Lower leg skin (tissue), 4 donors: ENCODE results near the gene DVL1. TPM values are rescaled to one million over a fixed set of nuclear protein-coding genes. Genes with fewer than 3 reads are reported as not detected.

Experiments
- DNase-seq, 2 donors: peaks; one replicate each; pipeline ENCODE4 v3.0.0-alpha.2; 2019; ENCODE audit warnings: low spot score in 2 of 2
- H3K4me3 ChIP-seq: fragments of 200-600 bp; sonication (generic); 2 replicates; pipeline ENCODE4 v1.5.1; 2017; ENCODE audit warnings: mild to moderate bottlenecking, low read depth; ENCODE audit not compliant: poor library complexity, severe bottlenecking
- POLR2A ChIP-seq, 2 donors: fragments of 450-650 bp; IDR thresholded peaks; one replicate each; pipeline ENCODE4 v1.6.1; 2016 to 2017; ENCODE audit warnings: antibody characterized with exemption in 2 of 2, mild to moderate bottlenecking in 1 of 2, moderate library complexity in 1 of 2
- WGBS, 2 donors: methylation state at CpG; one replicate each; pipeline ENCODE4 v1.1.5; 2018; 5-methylcytosine and 5-hydroxymethylcytosine counted together
- intact Hi-C: fragments of 100-400 bp; cut with DNase I; formaldehyde crosslinking; loops from one replicate; pipeline ENCODE4 v1.15.0; 2023; ENCODE audit warnings: low total_unique reads
- total RNA-seq, 4 donors: library from RNA; depleted of rRNA; stranded (reverse); fragments of >200 nt; gene quantifications; one replicate each; pipeline ENCODE4 v1.1.0, GENCODE V29; 2016
- TF ChIP-seq, protein P1 (sequence below), 3 donors: fragments of 450-650 bp; IDR thresholded peaks; one replicate each; pipeline ENCODE4 v1.5.1; 2016; ENCODE audit warnings: antibody characterized with exemption in 3 of 3, mild to moderate bottlenecking in 3 of 3, moderate library complexity in 2 of 3

The DVL1 gene
- total RNA-seq, 4 donors from 2014 or later = 92.0 to 163 (median 113) TPM

DNA sequence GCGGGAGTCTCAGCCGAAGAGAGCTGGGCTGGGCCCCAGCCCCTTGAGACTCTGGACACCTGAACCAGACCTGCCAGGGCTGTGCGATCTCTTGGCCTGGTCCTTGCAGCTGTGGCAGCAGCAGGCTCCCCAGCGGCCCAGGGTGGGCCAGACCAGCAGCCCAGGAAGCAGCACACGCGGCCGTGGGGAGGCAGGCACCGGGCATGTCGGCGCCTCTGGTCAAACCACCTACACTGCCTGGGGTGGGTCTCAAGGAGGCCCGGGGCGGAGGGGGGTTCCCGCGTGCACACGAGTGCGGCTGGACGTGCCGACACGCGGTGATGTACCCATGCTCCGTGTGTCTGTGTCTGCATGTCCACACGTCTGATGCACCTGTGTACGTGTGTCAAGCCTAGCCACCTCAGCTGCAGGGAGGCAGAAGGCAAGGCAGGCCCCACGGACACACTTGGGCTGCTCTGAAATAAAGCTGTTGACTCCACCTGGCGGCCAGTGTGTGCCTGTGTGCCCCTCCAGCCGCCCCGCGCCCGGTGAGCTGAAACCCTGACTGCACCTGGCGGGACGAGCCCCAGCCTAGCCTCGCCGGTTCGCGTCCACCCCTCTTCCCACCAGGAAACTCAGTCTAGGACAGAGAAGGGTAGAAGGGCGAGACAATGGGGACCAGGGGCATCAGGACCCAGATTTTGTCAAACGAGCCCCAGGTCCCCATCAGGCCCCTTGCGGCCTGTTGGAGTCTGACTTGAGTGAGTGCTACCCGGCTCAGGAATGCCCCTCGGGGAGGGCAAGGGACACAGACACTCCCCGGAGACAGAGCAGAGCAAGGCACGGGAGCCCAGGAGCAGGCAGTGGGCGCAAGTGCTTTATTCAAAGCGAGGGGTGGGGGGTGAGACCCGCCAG lies 57.4 kb downstream of the DVL1 start:
- no peak for TF ChIP-seq POLR2A (IDR thresholded peaks at IDR 0.05)
- TF ChIP-seq, protein P1, sequence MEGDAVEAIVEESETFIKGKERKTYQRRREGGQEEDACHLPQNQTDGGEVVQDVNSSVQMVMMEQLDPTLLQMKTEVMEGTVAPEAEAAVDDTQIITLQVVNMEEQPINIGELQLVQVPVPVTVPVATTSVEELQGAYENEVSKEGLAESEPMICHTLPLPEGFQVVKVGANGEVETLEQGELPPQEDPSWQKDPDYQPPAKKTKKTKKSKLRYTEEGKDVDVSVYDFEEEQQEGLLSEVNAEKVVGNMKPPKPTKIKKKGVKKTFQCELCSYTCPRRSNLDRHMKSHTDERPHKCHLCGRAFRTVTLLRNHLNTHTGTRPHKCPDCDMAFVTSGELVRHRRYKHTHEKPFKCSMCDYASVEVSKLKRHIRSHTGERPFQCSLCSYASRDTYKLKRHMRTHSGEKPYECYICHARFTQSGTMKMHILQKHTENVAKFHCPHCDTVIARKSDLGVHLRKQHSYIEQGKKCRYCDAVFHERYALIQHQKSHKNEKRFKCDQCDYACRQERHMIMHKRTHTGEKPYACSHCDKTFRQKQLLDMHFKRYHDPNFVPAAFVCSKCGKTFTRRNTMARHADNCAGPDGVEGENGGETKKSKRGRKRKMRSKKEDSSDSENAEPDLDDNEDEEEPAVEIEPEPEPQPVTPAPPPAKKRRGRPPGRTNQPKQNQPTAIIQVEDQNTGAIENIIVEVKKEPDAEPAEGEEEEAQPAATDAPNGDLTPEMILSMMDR (IDR thresholded peaks at IDR 0.05) = peak in 1 of 3 donors; percentile 11
- 23 to 40% methylated on average over 10 to 26 of the region's 45 CpGs for WGBS, 2 donors
- DNase-seq = peak in 1 of 2 donors; percentile 62
- no peak overlapping the region for H3K4me3 ChIP-seq
- intact Hi-C loops = loop anchor here (2.0 kb wide), 1 partner anchor 169 kb away; no protein-coding TSS in a partner anchor

DNA sequence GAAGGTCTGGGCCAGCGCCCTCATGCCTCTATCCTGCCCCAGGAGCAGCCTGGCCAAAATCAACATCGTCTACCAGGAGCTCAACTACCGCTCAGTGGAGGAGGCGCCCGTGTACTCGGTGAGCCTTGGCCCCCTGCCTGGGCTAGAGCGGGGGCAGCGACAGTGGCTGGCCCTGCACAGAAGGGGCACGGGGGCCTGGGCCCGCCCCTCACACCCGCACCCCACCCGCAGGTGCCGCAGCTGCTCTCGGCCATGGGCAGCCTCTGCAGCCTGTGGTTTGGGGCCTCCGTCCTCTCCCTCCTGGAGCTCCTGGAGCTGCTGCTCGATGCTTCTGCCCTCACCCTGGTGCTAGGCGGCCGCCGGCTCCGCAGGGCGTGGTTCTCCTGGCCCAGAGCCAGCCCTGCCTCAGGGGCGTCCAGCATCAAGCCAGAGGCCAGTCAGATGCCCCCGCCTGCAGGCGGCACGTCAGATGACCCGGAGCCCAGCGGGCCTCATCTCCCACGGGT lies 58.1 kb downstream of the DVL1 start:
- intact Hi-C loops = no loop called here
- TF ChIP-seq, protein P1 (IDR thresholded peaks at IDR 0.05) = no peak
- no peak for TF ChIP-seq POLR2A (IDR thresholded peaks at IDR 0.05)
- H3K4me3 ChIP-seq = no peak overlapping the region
- DNase-seq = no peak
- 20 to 30% methylated on average over 9 to 21 of the region's 28 CpGs for WGBS, 2 donors

DNA sequence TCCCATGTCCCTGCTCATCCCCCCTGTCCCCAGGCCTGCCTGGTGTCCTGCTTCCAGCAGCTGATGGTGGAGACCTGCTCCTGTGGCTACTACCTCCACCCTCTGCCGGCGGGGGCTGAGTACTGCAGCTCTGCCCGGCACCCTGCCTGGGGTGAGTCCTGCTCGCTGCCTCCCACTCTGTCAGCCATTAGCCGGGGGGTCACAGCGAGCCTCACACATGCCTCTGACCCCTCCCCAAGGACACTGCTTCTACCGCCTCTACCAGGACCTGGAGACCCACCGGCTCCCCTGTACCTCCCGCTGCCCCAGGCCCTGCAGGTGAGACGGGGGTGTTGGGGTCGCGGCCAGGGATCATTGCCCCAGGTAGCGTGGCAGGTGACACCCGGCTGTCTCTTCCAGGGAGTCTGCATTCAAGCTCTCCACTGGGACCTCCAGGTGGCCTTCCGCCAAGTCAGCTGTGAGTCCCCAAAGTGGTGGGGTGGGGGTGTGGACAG lies 58.9 kb downstream of the DVL1 start:
- no peak for DNase-seq
- intact Hi-C loops = no loop called here
- 36 to 43% methylated on average over 11 to 15 of the region's 15 CpGs for WGBS, 2 donors
- no peak overlapping the region for H3K4me3 ChIP-seq
- TF ChIP-seq, protein P1 (IDR thresholded peaks at IDR 0.05) = no peak
- no peak for TF ChIP-seq POLR2A (IDR thresholded peaks at IDR 0.05)

DNA sequence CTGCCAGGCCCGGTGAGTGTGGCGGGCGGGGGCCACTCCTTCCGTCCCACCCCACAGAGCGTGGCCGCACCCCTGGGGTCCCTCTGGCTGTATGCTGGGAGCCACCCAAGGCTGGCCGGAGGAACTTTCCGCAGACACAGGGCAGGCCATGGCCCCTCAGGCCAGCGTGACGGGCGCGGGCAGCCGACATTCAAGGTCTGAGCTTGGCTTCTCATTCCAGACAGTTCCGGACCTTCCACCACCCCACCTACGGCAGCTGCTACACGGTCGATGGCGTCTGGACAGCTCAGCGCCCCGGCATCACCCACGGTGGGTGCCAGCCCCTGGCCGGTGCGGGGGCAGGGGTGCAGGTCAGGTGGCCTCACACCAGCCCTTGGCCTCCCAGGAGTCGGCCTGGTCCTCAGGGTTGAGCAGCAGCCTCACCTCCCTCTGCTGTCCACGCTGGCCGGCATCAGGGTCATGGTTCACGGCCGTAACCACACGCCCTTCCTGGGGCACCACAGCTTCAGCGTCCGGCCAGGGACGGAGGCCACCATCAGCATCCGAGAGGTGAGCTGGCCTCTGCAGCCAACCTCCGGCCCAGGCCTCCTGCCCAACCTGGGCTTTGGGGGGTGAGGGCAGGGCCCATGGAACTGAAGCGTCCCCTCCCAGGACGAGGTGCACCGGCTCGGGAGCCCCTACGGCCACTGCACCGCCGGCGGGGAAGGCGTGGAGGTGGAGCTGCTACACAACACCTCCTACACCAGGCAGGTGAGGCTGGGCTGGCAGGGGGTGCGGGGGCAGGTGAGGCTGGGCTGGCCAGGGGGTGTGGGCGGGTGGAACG lies 61.7 kb downstream of the DVL1 start:
- intact Hi-C loops = loop anchor here (2.0 kb wide), 1 partner anchor 167 kb away; no protein-coding TSS in a partner anchor
- H3K4me3 ChIP-seq = no peak overlapping the region
- no peak for TF ChIP-seq POLR2A (IDR thresholded peaks at IDR 0.05)
- TF ChIP-seq, protein P1 (IDR thresholded peaks at IDR 0.05) = no peak
- no peak for DNase-seq
- WGBS, 2 donors = 75 to 88% methylated on average over 26 to 45 of the region's 46 CpGs
